CD8-positive, alpha-beta memory T cell (primary cell): ENCODE measurements around the gene RHPN2. TPM values are rescaled to one million over a fixed set of nuclear protein-coding genes. Genes with fewer than 3 reads are reported as not detected.
A peak's percentile ranks its signal among the peaks of the same experiment; 100 is the strongest.

ENCODE experiments used
- CTCF ChIA-PET: fragments of 350-600 bp; sonication (Branson Sonifier 250); formaldehyde crosslinking; loops from one replicate; lab custom pipeline; 2021; ENCODE audit warnings: antibody characterized with exemption; lab: Charles Lee
- POLR2A ChIA-PET: fragments of 350-600 bp; sonication (Branson Sonifier 250); formaldehyde crosslinking; loops from one replicate; lab custom pipeline; 2021; ENCODE audit warnings: antibody characterized with exemption; lab: Charles Lee
- DNase-seq, 5 donors: peaks; one replicate each; pipeline versions ENCODE4 v3.0.0 to v3.0.0-alpha.2; 2020 to 2022; ENCODE audit warnings: mixed read lengths in 1 of 5
- H3K27ac ChIP-seq: one replicate; pipeline ENCODE4 v1.7.0; 2013; ENCODE audit warnings: low read depth, mild to moderate bottlenecking, low read length, moderate library complexity
- H3K27me3 ChIP-seq: 2 replicates; pipeline ENCODE4 v1.7.0; 2013; ENCODE audit warnings: low read length, mild to moderate bottlenecking; ENCODE audit not compliant: insufficient read depth, poor library complexity, severe bottlenecking
- H3K36me3 ChIP-seq: 2 replicates; pipeline ENCODE4 v1.7.0; 2013; ENCODE audit warnings: mild to moderate bottlenecking, low read length, moderate library complexity; ENCODE audit not compliant: insufficient read depth
- H3K4me1 ChIP-seq: 2 replicates; pipeline ENCODE4 v1.7.0; 2013; ENCODE audit warnings: mild to moderate bottlenecking, low read length, moderate library complexity; ENCODE audit not compliant: insufficient read depth
- H3K4me3 ChIP-seq: 2 replicates; pipeline ENCODE4 v1.7.0; 2013; ENCODE audit warnings: mild to moderate bottlenecking, low read length
- H3K9me3 ChIP-seq: 2 replicates; pipeline ENCODE4 v1.7.0; 2013; ENCODE audit warnings: mild to moderate bottlenecking, low read length
- H3K27ac Mint-ChIP-seq, 8 donors: one replicate each; pipeline ENCODE4 v1.8.0; 2020 to 2021; ENCODE audit warnings: mixed read lengths in 8 of 8, mild to moderate bottlenecking in 6 of 8, inconsistent platforms in 3 of 8, moderate library complexity in 3 of 8
- H3K27me3 Mint-ChIP-seq, 2 donors: one replicate each; pipeline ENCODE4 v1.8.0; 2020 to 2021; ENCODE audit warnings: mixed read lengths in 2 of 2, mild to moderate bottlenecking in 1 of 2, moderate library complexity in 1 of 2
- H3K36me3 Mint-ChIP-seq, 3 donors: one replicate each; pipeline ENCODE4 v1.8.0; 2020 to 2021; ENCODE audit warnings: mixed read lengths in 3 of 3, inconsistent platforms in 1 of 3, mild to moderate bottlenecking in 1 of 3
- H3K4me1 Mint-ChIP-seq, 3 donors: one replicate each; pipeline ENCODE4 v1.8.0; 2020 to 2021; ENCODE audit warnings: mixed read lengths in 3 of 3, inconsistent platforms in 1 of 3, mild to moderate bottlenecking in 1 of 3
- H3K4me3 Mint-ChIP-seq, 7 donors: one replicate each; pipeline ENCODE4 v1.8.0; 2020 to 2021; ENCODE audit warnings: mixed read lengths in 7 of 7, mild to moderate bottlenecking in 6 of 7, moderate library complexity in 4 of 7, inconsistent platforms in 2 of 7
- H3K9me3 Mint-ChIP-seq, 5 donors: one replicate each; pipeline ENCODE4 v1.8.0; 2020 to 2022; ENCODE audit warnings: mixed read lengths in 5 of 5, mild to moderate bottlenecking in 3 of 5, moderate library complexity in 2 of 5, inconsistent platforms in 1 of 5
- polyA plus RNA-seq: library from polyadenylated mRNA; unstranded; fragments of 300-500 nt; fragmentation: Illumina TruSeq; gene quantifications from one replicate; pipeline ENCODE4 v1.2.3, GENCODE V29; 2021
- total RNA-seq, 2 experiments: library from RNA; stranded (reverse); gene quantifications; one replicate each; pipeline ENCODE4 v1.2.3, GENCODE V29; 2021

Gene RHPN2
- total and polyA plus RNA-seq, 3 experiments from 2014 or later = 0.32 to 2.0 (median 1.1) TPM

- DNase-seq = no peak
- H3K4me1 Mint-ChIP-seq = no peaks in the 10 kb centered on the region
- Histone ChIP-seq H3K4me3 (no peak overlapping the region), H3K27ac (no peak overlapping the region), H3K9me3 (no peaks in the 10 kb centered on the region), H3K36me3 (no peaks in the 10 kb centered on the region), H3K27me3 (no peaks in the 10 kb centered on the region), H3K4me1 (no peaks in the 10 kb centered on the region)
- H3K27ac Mint-ChIP-seq = no peak overlapping the region
- ChIA-PET CTCF (no interaction called here), POLR2A (no interaction called here)
- no peak overlapping the region for H3K4me3 Mint-ChIP-seq
- no peaks in the 10 kb centered on the region for H3K9me3 Mint-ChIP-seq
- H3K36me3 Mint-ChIP-seq = peaks cover 16 to 50% (median 18%) of the 10 kb centered on the region in 3 donors
- peaks cover 0 to 1% of the 10 kb centered on the region in 2 donors for H3K27me3 Mint-ChIP-seq
These were observed 128.6 kb downstream of the RHPN2 start for GRCh38 chr19:32936065-32936464.

- Mint-ChIP-seq H3K27me3 (peaks cover 0 to 1% of the 10 kb centered on the region in 2 donors), H3K27ac (no peak overlapping the region), H3K4me3 (no peak overlapping the region), H3K4me1 (no peaks in the 10 kb centered on the region), H3K9me3 (no peaks in the 10 kb centered on the region), H3K36me3 (peaks cover 16 to 54% (median 20%) of the 10 kb centered on the region in 3 donors)
- CTCF ChIA-PET = no interaction called here
- H3K36me3 ChIP-seq = no peaks in the 10 kb centered on the region
- POLR2A ChIA-PET = no interaction called here
- H3K9me3 ChIP-seq = no peaks in the 10 kb centered on the region
- H3K4me1 ChIP-seq = no peaks in the 10 kb centered on the region
- no peak overlapping the region for H3K4me3 ChIP-seq
- DNase-seq = no peak
- H3K27ac ChIP-seq = no peak overlapping the region
- H3K27me3 ChIP-seq = no peaks in the 10 kb centered on the region
These were observed 129.1 kb downstream of the RHPN2 start for GRCh38 chr19:32935629-32936028.

GRCh38 chr19:32933571-32933970 is 131.1 kb downstream of the RHPN2 start:
- Mint-ChIP-seq H3K4me3 (no peak overlapping the region), H3K27ac (peak overlapping the region in 1 of 8 donors; percentile 62), H3K4me1 (no peaks in the 10 kb centered on the region), H3K36me3 (peaks cover 26 to 65% (median 34%) of the 10 kb centered on the region in 3 donors), H3K27me3 (no peaks in the 10 kb centered on the region), H3K9me3 (peaks cover 0 to 5% (median 3%) of the 10 kb centered on the region in 5 donors)
- CTCF ChIA-PET = interaction anchor here (0.6 kb wide), 1 partner anchor 222 kb away, joined by 3 read pairs; no protein-coding TSS in a partner anchor
- Histone ChIP-seq H3K36me3 (no peaks in the 10 kb centered on the region), H3K4me3 (no peak overlapping the region), H3K4me1 (no peaks in the 10 kb centered on the region), H3K27ac (no peak overlapping the region), H3K9me3 (no peaks in the 10 kb centered on the region), H3K27me3 (no peaks in the 10 kb centered on the region)
- POLR2A ChIA-PET = no interaction called here
- no peak for DNase-seq

- Mint-ChIP-seq H3K4me1 (no peaks in the 10 kb centered on the region), H3K27ac (no peak overlapping the region), H3K4me3 (no peak overlapping the region), H3K36me3 (peaks cover 27 to 64% (median 33%) of the 10 kb centered on the region in 3 donors), H3K9me3 (peaks cover 0 to 8% (median 7%) of the 10 kb centered on the region in 5 donors), H3K27me3 (no peaks in the 10 kb centered on the region)
- H3K27ac ChIP-seq = no peak overlapping the region
- no peaks in the 10 kb centered on the region for H3K4me1 ChIP-seq
- no peaks in the 10 kb centered on the region for H3K36me3 ChIP-seq
- no peak overlapping the region for H3K4me3 ChIP-seq
- CTCF ChIA-PET = no interaction called here
- no peak for DNase-seq
- POLR2A ChIA-PET = no interaction called here
- no peaks in the 10 kb centered on the region for H3K27me3 ChIP-seq
- H3K9me3 ChIP-seq = no peaks in the 10 kb centered on the region
These were observed 134.1 kb downstream of the RHPN2 start for GRCh38 chr19:32930567-32930966.

- no peaks in the 10 kb centered on the region for H3K27me3 ChIP-seq
- no peaks in the 10 kb centered on the region for H3K4me1 Mint-ChIP-seq
These were observed 135.9 kb downstream of the RHPN2 start for GRCh38 chr19:32928806-32929205.

More at GRCh38 chr19:32928806-32929205, 135.9 kb downstream of the RHPN2 start:
- Histone ChIP-seq H3K4me1 (no peaks in the 10 kb centered on the region), H3K4me3 (no peak overlapping the region), H3K36me3 (no peaks in the 10 kb centered on the region), H3K27ac (no peak overlapping the region), H3K9me3 (no peaks in the 10 kb centered on the region)
- CTCF ChIA-PET = interaction anchor here (1.4 kb wide), 1 partner anchor 17 kb away, joined by 3 read pairs; no protein-coding TSS in a partner anchor
- Mint-ChIP-seq H3K27me3 (no peaks in the 10 kb centered on the region), H3K36me3 (peaks cover 29 to 67% (median 33%) of the 10 kb centered on the region in 3 donors), H3K27ac (peak overlapping the region in 1 of 8 donors; percentile 75), H3K4me3 (no peak overlapping the region), H3K9me3 (peaks cover 0 to 8% (median 7%) of the 10 kb centered on the region in 5 donors)
- POLR2A ChIA-PET = no interaction called here
- DNase-seq = no peak

Other genes with a start within 250 kb of the RHPN2 start
- under 1 TPM; 0.24 to 0.28 TPM for gene SLC7A9, start 195.1 kb downstream of the RHPN2 start, total RNA-seq
- not detected for gene SLC7A9, start 195.1 kb downstream of the RHPN2 start, polyA plus RNA-seq
- 10 to 100 TPM; 19.2 to 19.7 TPM for gene CEP89, start 92.9 kb downstream of the RHPN2 start, total RNA-seq
- gene CEP89, start 92.9 kb downstream of the RHPN2 start, polyA plus RNA-seq = 13.8 TPM
- 1 to 10 TPM; 9.3 to 9.4 TPM for gene FAAP24, start 92.6 kb downstream of the RHPN2 start, total RNA-seq
- 2.5 TPM for gene FAAP24, start 92.6 kb downstream of the RHPN2 start, polyA plus RNA-seq
- 10 to 100 TPM; 11.5 to 13.7 TPM for gene GPATCH1, start 16.3 kb upstream of the RHPN2 start, total RNA-seq
- gene GPATCH1, start 16.3 kb upstream of the RHPN2 start, polyA plus RNA-seq = 6.7 TPM
- not detected for gene WDR88, start 67.2 kb upstream of the RHPN2 start, total RNA-seq
- gene WDR88, start 67.2 kb upstream of the RHPN2 start, polyA plus RNA-seq = 0.25 TPM
- under 1 TPM in 1 of 2 experiments, not detected in 1; 0.24 TPM for gene LRP3, start 129.4 kb upstream of the RHPN2 start, total RNA-seq
- gene LRP3, start 129.4 kb upstream of the RHPN2 start, polyA plus RNA-seq = not detected
- gene SLC7A10, start 161.0 kb upstream of the RHPN2 start, total RNA-seq = not detected
- gene SLC7A10, start 161.0 kb upstream of the RHPN2 start, polyA plus RNA-seq = not detected
- 1 to 10 TPM; 1.1 to 1.3 TPM for gene CEBPA, start 237.6 kb upstream of the RHPN2 start, total RNA-seq
- gene CEBPA, start 237.6 kb upstream of the RHPN2 start, polyA plus RNA-seq = 1.6 TPM